IMR-90 (cell line): ENCODE measurements around the gene EIF6. TPM values are rescaled to one million over a fixed set of nuclear protein-coding genes. Genes with fewer than 3 reads are reported as not detected.

Experiments used
- ATAC-seq: fragments of 200-7000 bp; cut with Tn5 transposase; 2 replicates; pipeline ENCODE4 v1.9.1; 2020; ENCODE audit warnings: low read depth, mild to moderate bottlenecking, moderate library complexity
- BruUV-seq: library from RNA; stranded (reverse); fragments of 400-500 nt; replicated peaks from 2 replicates; lab custom pipeline; 2021; lab: Mats Ljungman, UMichigan
- CTCF ChIA-PET: fragments of 300-600 bp; formaldehyde crosslinking; extraction: SDS; loops from one replicate; lab custom pipeline; 2021; ENCODE audit warnings: antibody characterized with exemption; lab: Yijun Ruan, JAX
- POLR2A ChIA-PET: fragments of 300-600 bp; sonication (Branson Sonifier 250); formaldehyde crosslinking; loops from one replicate; lab custom pipeline; 2022; ENCODE audit warnings: antibody characterized with exemption; ENCODE audit not compliant: unreplicated experiment; lab: Charles Lee
- DNase-seq: peaks from one replicate; pipeline ENCODE4 v3.0.0; 2013
- H2AFZ ChIP-seq: replicated peaks from 2 replicates; pipeline ENCODE3; 2013; ENCODE audit warnings: low read length, mild to moderate bottlenecking; ENCODE audit not compliant: poor library complexity
- H2AK5ac ChIP-seq: 2 replicates; pipeline ENCODE4 v1.6.1; 2013; ENCODE audit warnings: low read depth, low read length, inconsistent platforms
- H2AK9ac ChIP-seq: replicated peaks from 2 replicates; pipeline ENCODE3; 2013; ENCODE audit warnings: mild to moderate bottlenecking, low read depth, low read length, moderate library complexity; ENCODE audit not compliant: poor library complexity
- H2BK120ac ChIP-seq: 2 replicates; pipeline ENCODE4 v1.6.1; 2013; ENCODE audit warnings: low read depth, low read length, inconsistent platforms
- H2BK15ac ChIP-seq: 3 replicates; pipeline ENCODE4 v1.6.1; 2013; ENCODE audit warnings: low read depth, low read length, inconsistent platforms
- H2BK20ac ChIP-seq: 2 replicates; pipeline ENCODE4 v1.6.1; 2013; ENCODE audit warnings: low read depth, mild to moderate bottlenecking, inconsistent platforms, low read length, moderate library complexity
- H2BK5ac ChIP-seq: 2 replicates; pipeline ENCODE4 v1.6.1; 2013; ENCODE audit warnings: mild to moderate bottlenecking, low read depth, low read length, inconsistent platforms; ENCODE audit not compliant: poor library complexity, severe bottlenecking
- H3K14ac ChIP-seq: replicated peaks from 2 replicates; pipeline ENCODE4 v1.6.1; 2013; ENCODE audit warnings: low read depth, low read length, inconsistent platforms
- H3K18ac ChIP-seq: 2 replicates; pipeline ENCODE4 v1.6.1; 2013; ENCODE audit warnings: low read depth, low read length, control low read depth
- H3K23ac ChIP-seq: 2 replicates; pipeline ENCODE4 v1.6.1; 2013; ENCODE audit warnings: low read depth, low read length, inconsistent platforms
- H3K27ac ChIP-seq: 2 replicates; pipeline ENCODE4 v1.5.1; 2013; ENCODE audit warnings: mild to moderate bottlenecking, control low read depth, low read length; ENCODE audit not compliant: insufficient read depth
- H3K27me3 ChIP-seq: 2 replicates; pipeline ENCODE4 v1.6.1; 2013; ENCODE audit warnings: low read length; ENCODE audit not compliant: control insufficient read depth, insufficient read depth
- H3K36me3 ChIP-seq: 2 replicates; pipeline ENCODE4 v1.6.1; 2013; ENCODE audit warnings: low read length, mixed read lengths; ENCODE audit not compliant: control insufficient read depth, insufficient read depth
- H3K4ac ChIP-seq: 2 replicates; pipeline ENCODE4 v1.6.1; 2013; ENCODE audit warnings: low read depth, low read length, inconsistent platforms
- H3K4me1 ChIP-seq: 2 replicates; pipeline ENCODE4 v1.6.1; 2013; ENCODE audit warnings: low read length, mixed read lengths; ENCODE audit not compliant: control insufficient read depth, insufficient read depth
- H3K4me2 ChIP-seq: 2 replicates; pipeline ENCODE4 v1.6.1; 2013; ENCODE audit warnings: low read depth, mild to moderate bottlenecking, control low read depth, low read length, moderate library complexity
- H3K4me3 ChIP-seq: 2 replicates; pipeline ENCODE4 v1.5.1; 2013; ENCODE audit warnings: low read depth, mild to moderate bottlenecking, control low read depth, low read length, moderate library complexity; ENCODE audit not compliant: insufficient read depth
- H3K56ac ChIP-seq: 2 replicates; pipeline ENCODE4 v1.6.1; 2013; ENCODE audit warnings: low read length, inconsistent platforms; ENCODE audit not compliant: insufficient read depth; ENCODE audit errors: extremely low read depth
- H3K79me1 ChIP-seq, 2 experiments: 2 replicates each; pipeline ENCODE4 v1.6.1; 2013; ENCODE audit warnings: low read length in 2 of 2, inconsistent platforms in 1 of 2, low read depth in 1 of 2
- H3K9ac ChIP-seq: 2 replicates; pipeline ENCODE4 v1.6.1; 2013; ENCODE audit warnings: low read depth, low read length, control low read depth
- H3K9me1 ChIP-seq: 2 replicates; pipeline ENCODE4 v1.6.1; 2013; ENCODE audit warnings: low read length, inconsistent platforms; ENCODE audit not compliant: insufficient read depth
- H3K9me3 ChIP-seq: 2 replicates; pipeline ENCODE4 v1.6.1; 2013; ENCODE audit warnings: low read length; ENCODE audit not compliant: control insufficient read depth, insufficient read depth
- H4K20me1 ChIP-seq: 2 replicates; pipeline ENCODE4 v1.6.1; 2013; ENCODE audit warnings: low read length, inconsistent platforms; ENCODE audit not compliant: insufficient read depth
- H4K5ac ChIP-seq: 2 replicates; pipeline ENCODE4 v1.6.1; 2013; ENCODE audit warnings: mild to moderate bottlenecking, low read depth, low read length, control low read depth
- H4K8ac ChIP-seq, 2 experiments: 2 replicates each; pipeline ENCODE4 v1.6.1; 2013; ENCODE audit warnings: low read depth in 2 of 2, low read length in 2 of 2, control low read depth in 1 of 2, inconsistent platforms in 1 of 2
- H4K91ac ChIP-seq: 2 replicates; pipeline ENCODE4 v1.6.1; 2013; ENCODE audit warnings: low read depth, low read length, inconsistent platforms; ENCODE audit not compliant: insufficient read depth
- CEBPB ChIP-seq: IDR thresholded peaks from 2 replicates; pipeline ENCODE4 v1.6.1; 2012; ENCODE audit warnings: low read depth, low read length, improper control_type of control experiment
- FOS ChIP-seq: fragments of 150-350 bp; IDR thresholded peaks from 2 replicates; pipeline ENCODE4 v1.6.1; 2016; ENCODE audit warnings: low read depth, low read length
- MAZ ChIP-seq: IDR thresholded peaks from 2 replicates; pipeline ENCODE4 v1.6.1; 2012; ENCODE audit warnings: low read depth, mild to moderate bottlenecking, low read length, improper control_type of control experiment, moderate library complexity, borderline replicate concordance
- MXI1 ChIP-seq: IDR thresholded peaks from 2 replicates; pipeline ENCODE4 v1.6.1; 2012; ENCODE audit warnings: low read depth, mild to moderate bottlenecking, low read length, moderate library complexity, borderline replicate concordance
- RAD21 ChIP-seq: IDR thresholded peaks from 2 replicates; pipeline ENCODE4 v1.6.1; 2012; ENCODE audit warnings: low read length, improper control_type of control experiment
- RCOR1 ChIP-seq: IDR thresholded peaks from 2 replicates; pipeline ENCODE4 v1.6.1; 2012; ENCODE audit warnings: mild to moderate bottlenecking, low read length, improper control_type of control experiment; ENCODE audit not compliant: insufficient replicate concordance
- RFX5 ChIP-seq: IDR thresholded peaks from 2 replicates; pipeline ENCODE4 v1.8.0; 2012; ENCODE audit warnings: low read depth, mild to moderate bottlenecking, low read length, moderate library complexity
- SMC3 ChIP-seq: fragments of 150-350 bp; IDR thresholded peaks from 2 replicates; pipeline ENCODE4 v1.6.1; 2016; ENCODE audit warnings: low read depth, mild to moderate bottlenecking, antibody characterized with exemption, low read length, moderate library complexity
- WGBS, 2 experiments: methylation state at CpG; one replicate each; pipeline versions ENCODE4 v1.1.5 to v1.1.7; 2013; ENCODE audit warnings: missing lambda C conversion rate in 2 of 2; ENCODE audit not compliant: insufficient read length in 1 of 2; ENCODE audit errors: extremely low coverage in 2 of 2; 5-methylcytosine and 5-hydroxymethylcytosine counted together
- dilution Hi-C: fragments of 300-500 bp; cut with HindIII; formaldehyde crosslinking; loops from one replicate; pipeline ENCODE4 v1.14.3; 2018; ENCODE audit warnings: low sequenced_read_pairs; ENCODE audit not compliant: unreplicated experiment
- in situ Hi-C: fragments of 300-500 bp; cut with MboI; formaldehyde crosslinking; loops from 3 replicates; pipeline ENCODE4 v1.14.3; 2019; ENCODE audit warnings: low sequenced_read_pairs, inconsistent platforms, mixed read lengths
- intact Hi-C: fragments of 100-400 bp; cut with micrococcal nuclease; formaldehyde crosslinking; loops from 2 replicates; pipeline ENCODE4 v1.10.0; 2022
- polyA plus RNA-seq, 3 experiments: library from polyadenylated mRNA; depleted of rRNA; stranded (reverse); fragments of >200 nt; gene quantifications; 2 replicates each; pipeline ENCODE4 v1.2.3, GENCODE V29; 2012; ENCODE audit warnings: low replicate concordance in 1 of 3
- total RNA-seq: library from RNA; depleted of rRNA; stranded (reverse); fragments of >200 nt; gene quantifications from 2 replicates; pipeline ENCODE4 v1.2.3, GENCODE V29; 2012
- TF ChIP-seq, protein P1 (sequence below): fragments of 150-350 bp; IDR thresholded peaks from 2 replicates; pipeline ENCODE4 v1.6.1; 2017; ENCODE audit warnings: mild to moderate bottlenecking, antibody characterized with exemption, low read length, low read depth

Gene EIF6
- total and polyA plus RNA-seq, 2 of the 4 experiments (the other 2 are of a cell fraction), result 215 to 227 TPM

DNA sequence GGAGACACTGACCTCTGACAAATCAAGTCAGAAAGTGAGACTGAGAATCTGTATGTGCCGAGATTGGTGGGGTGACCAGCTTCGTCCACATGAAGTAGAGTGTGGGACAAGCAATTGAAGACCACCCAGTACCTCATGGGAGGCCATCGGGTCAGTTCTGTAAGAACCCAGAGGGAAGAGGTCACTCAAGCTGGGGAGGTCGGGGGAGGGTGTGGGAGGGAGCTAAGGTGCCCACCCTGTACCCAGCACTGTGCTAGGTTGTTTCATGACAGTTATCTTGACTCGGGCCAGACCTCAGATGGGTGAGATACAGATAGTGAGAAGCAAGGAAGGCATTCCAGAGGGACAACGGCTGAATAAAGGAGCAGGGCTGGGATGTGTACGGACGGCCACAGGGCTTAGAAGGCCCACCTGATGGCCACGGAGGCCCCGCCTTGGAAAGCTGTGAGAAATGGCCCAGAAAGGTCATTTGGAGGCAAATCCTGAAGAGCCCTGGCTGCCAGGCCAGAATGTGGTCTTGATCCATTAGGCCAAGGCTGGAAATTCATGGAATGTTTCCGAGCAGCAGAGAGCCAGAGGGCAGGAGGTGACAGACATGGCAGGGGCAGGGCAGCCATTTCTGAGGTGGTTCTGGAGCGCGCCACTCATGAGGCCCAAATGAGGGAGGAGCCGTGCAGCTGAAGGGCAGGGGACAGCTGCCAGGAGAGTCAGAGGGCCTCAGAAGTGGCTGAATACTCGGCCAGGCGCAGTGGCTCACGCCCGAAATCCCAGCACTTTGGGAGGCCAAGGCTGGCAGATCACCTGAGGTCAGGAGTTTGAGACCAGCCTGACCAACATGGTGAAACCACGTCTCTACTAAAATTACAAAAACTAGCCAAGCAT, 14.3 kb downstream of the EIF6 start:
- Histone ChIP-seq H3K27me3 (no peaks in the 10 kb centered on the region), H3K9me1 (no peaks in the 10 kb centered on the region; the same call in 1 of the 2 replicates), H3K27ac (no peak overlapping the region), H3K9ac (no peak overlapping the region), H2AK5ac (no peak overlapping the region), H3K36me3 (peaks cover 36% of the 10 kb centered on the region), H3K23ac (no peak overlapping the region), H3K9me3 (no peaks in the 10 kb centered on the region), H3K56ac (no peak overlapping the region), H3K4me1 (no peaks in the 10 kb centered on the region), H3K14ac (no peak overlapping the region), H3K4me2 (no peak overlapping the region), H3K18ac (no peak overlapping the region), H4K20me1 (0 out of 2 replicates have a peak, but pooled peaks cover 5% of the 10 kb centered on the region), H3K4ac (no peak overlapping the region), H4K5ac (no peak overlapping the region), H2BK20ac (no peak overlapping the region), H2BK5ac (no peak overlapping the region), H2BK120ac (no peak overlapping the region), H3K79me1 (peaks cover 4 to 28% of the 10 kb centered on the region in 2 experiments; a peak in 3 of 4 replicates), H2AK9ac (no peak overlapping the region), H4K8ac (no peak overlapping the region), H4K91ac (no peak overlapping the region), H2AFZ (no peak overlapping the region), H3K4me3 (no peak overlapping the region), H2BK15ac (no peak overlapping the region)
- ChIA-PET POLR2A (interaction anchor here (0.7 kb wide), 1 partner anchor 125 kb away, joined by 3 read pairs; no protein-coding TSS in a partner anchor), CTCF (interaction anchor here (0.6 kb wide), 1 partner anchor 123 kb away, joined by 3 read pairs; no protein-coding TSS in a partner anchor)
- no peak for TF ChIP-seq MAZ
- no peak for TF ChIP-seq FOS
- no peak for TF ChIP-seq MXI1
- TF ChIP-seq RFX5, result no peak
- no peak for TF ChIP-seq CEBPB
- no peak for TF ChIP-seq RAD21
- no peak for TF ChIP-seq SMC3
- TF ChIP-seq, protein P1, sequence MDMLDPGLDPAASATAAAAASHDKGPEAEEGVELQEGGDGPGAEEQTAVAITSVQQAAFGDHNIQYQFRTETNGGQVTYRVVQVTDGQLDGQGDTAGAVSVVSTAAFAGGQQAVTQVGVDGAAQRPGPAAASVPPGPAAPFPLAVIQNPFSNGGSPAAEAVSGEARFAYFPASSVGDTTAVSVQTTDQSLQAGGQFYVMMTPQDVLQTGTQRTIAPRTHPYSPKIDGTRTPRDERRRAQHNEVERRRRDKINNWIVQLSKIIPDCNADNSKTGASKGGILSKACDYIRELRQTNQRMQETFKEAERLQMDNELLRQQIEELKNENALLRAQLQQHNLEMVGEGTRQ, result no peak
- TF ChIP-seq RCOR1, result no peak
- in situ Hi-C loops, result loop anchor here (25.0 kb wide), 1 partner anchor 408 kb away; the partner anchor contains the start of gene GGT7
- 85% methylated on average over 9 of the region's 19 CpGs; no CpG with 5 or more reads in 1 of the 2 experiments for WGBS, 2 experiments
- no peak for DNase-seq
- dilution Hi-C loops, result no loop called here
- intact Hi-C loops, result loop anchor here (10.0 kb wide), 2 partner anchors 165 to 395 kb away; partner anchors contain the start of genes ACSS2, GDF5 and GGT7
- no peak for ATAC-seq
- BruUV-seq, result no TSS peak
